Measurements from ENCODE around the gene MEPCE.
"Not testable (repeated sequence)": the region's sequence is repeated elsewhere in the genome, so short reads cannot be mapped to it uniquely, and the experiment has no call there.

Gene MEPCE, protein sequence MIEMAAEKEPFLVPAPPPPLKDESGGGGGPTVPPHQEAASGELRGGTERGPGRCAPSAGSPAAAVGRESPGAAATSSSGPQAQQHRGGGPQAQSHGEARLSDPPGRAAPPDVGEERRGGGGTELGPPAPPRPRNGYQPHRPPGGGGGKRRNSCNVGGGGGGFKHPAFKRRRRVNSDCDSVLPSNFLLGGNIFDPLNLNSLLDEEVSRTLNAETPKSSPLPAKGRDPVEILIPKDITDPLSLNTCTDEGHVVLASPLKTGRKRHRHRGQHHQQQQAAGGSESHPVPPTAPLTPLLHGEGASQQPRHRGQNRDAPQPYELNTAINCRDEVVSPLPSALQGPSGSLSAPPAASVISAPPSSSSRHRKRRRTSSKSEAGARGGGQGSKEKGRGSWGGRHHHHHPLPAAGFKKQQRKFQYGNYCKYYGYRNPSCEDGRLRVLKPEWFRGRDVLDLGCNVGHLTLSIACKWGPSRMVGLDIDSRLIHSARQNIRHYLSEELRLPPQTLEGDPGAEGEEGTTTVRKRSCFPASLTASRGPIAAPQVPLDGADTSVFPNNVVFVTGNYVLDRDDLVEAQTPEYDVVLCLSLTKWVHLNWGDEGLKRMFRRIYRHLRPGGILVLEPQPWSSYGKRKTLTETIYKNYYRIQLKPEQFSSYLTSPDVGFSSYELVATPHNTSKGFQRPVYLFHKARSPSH

DNA sequence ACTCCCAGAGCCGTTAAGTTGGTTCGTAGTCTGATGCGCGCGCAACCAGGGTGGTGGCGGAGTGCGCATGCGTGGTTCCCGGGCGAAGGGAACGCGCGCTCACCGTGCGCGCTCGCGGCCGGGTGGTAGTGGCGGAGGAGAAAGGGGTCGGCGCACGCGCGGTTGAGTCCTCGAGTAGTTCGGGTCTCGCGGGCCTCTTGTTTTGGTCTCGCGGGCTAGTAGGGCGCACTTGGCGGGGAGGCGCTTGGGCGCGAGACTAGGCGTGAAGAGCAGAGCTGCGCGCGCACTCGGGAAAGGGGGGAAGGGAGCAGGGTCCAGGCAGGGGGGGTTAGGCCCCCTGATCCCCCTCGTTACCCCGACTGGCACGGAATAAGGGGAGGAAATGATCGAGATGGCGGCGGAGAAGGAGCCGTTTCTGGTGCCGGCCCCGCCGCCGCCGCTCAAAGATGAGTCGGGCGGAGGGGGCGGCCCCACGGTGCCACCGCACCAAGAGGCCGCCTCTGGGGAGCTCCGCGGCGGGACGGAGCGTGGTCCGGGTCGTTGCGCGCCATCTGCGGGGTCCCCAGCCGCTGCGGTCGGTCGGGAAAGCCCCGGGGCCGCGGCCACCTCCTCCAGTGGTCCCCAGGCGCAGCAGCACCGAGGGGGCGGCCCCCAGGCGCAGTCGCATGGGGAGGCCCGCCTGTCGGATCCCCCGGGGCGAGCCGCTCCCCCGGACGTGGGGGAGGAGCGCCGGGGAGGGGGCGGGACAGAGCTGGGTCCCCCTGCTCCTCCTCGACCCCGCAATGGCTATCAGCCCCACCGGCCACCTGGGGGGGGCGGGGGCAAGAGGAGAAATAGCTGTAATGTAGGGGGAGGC, at the start of gene MEPCE:
Gene MEPCE (plus strand): TSS at position 195 of the 856 bp plus-strand sequence. CDS start 188 bp downstream, at position 383.
- TF ChIP-seq, protein P1, sequence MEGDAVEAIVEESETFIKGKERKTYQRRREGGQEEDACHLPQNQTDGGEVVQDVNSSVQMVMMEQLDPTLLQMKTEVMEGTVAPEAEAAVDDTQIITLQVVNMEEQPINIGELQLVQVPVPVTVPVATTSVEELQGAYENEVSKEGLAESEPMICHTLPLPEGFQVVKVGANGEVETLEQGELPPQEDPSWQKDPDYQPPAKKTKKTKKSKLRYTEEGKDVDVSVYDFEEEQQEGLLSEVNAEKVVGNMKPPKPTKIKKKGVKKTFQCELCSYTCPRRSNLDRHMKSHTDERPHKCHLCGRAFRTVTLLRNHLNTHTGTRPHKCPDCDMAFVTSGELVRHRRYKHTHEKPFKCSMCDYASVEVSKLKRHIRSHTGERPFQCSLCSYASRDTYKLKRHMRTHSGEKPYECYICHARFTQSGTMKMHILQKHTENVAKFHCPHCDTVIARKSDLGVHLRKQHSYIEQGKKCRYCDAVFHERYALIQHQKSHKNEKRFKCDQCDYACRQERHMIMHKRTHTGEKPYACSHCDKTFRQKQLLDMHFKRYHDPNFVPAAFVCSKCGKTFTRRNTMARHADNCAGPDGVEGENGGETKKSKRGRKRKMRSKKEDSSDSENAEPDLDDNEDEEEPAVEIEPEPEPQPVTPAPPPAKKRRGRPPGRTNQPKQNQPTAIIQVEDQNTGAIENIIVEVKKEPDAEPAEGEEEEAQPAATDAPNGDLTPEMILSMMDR (IDR thresholded peaks at IDR 0.05; ENCODE audit: low read length, missing control alignments): no peak
- DNase-seq (ENCODE audit: low read depth): peak; percentile 96
- H3K4me3 ChIP-seq (replicated peaks; ENCODE audit: low read depth, low read length): peak within 1 kb of the TSS; percentile 74

DNA sequence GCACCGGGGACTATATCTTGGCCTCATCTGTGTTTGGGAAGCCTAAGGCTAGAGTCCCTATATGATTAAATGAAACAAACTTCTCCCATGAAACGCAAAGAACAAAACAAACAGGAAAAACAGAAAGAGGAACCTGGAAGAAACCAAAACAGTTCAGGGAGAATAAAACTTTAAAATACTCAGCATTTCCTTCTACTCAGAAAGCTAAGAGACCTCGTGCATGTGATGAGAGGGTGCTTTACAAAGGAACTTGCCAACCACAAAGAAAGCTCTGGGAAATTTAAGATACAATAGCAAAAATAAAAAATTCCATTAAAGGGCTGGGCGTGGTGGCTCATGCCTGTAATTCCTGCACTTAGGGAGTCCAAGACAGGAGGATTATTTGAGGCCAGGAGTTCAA, 49.4 kb upstream of the MEPCE start:
- DNase-seq (ENCODE audit: low read depth): no peak
- no peak overlapping the region for H3K4me3 ChIP-seq (replicated peaks; ENCODE audit: low read depth, low read length)
- TF ChIP-seq, protein P1 (IDR thresholded peaks at IDR 0.05; ENCODE audit: low read length, missing control alignments): no peak

- not testable (repeated sequence) for H3K4me3 ChIP-seq (replicated peaks; ENCODE audit: low read depth, low read length); DNase-seq (ENCODE audit: low read depth)
These were observed 47.9 kb upstream of the MEPCE start for GRCh38 chr7:100381531-100382233.

DNA sequence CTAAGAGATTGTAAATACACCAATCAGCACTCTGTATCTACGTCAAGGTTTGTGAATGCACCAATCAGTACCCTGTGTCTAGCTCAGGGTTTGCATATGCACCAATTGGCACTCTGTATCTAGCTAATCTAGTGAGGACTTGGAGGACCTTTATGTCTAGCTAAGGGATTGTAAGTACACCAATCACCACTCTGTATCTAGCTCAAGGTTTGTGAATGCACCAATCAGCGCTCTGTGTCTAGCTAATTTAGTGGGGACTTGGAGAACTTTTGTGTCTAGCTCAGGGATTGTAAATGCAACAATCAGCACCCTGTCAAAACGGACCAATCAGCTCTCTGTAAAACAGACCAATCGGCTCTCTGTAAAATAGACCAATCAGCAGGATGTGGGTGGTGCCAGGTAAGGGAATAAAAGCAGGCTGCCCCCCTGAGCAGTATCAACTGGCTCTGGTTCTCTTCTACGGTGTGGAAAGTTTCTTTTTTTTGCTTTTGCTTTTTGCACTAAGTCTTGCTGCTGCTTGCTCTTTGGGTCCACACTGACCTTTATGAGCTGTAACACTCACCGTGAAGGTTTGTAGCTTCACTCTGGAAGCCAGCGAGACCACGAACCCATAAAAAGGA, 47.3 kb upstream of the MEPCE start:
- DNase-seq (ENCODE audit: low read depth); H3K4me3 ChIP-seq (replicated peaks; ENCODE audit: low read depth, low read length): not testable (repeated sequence)

DNA sequence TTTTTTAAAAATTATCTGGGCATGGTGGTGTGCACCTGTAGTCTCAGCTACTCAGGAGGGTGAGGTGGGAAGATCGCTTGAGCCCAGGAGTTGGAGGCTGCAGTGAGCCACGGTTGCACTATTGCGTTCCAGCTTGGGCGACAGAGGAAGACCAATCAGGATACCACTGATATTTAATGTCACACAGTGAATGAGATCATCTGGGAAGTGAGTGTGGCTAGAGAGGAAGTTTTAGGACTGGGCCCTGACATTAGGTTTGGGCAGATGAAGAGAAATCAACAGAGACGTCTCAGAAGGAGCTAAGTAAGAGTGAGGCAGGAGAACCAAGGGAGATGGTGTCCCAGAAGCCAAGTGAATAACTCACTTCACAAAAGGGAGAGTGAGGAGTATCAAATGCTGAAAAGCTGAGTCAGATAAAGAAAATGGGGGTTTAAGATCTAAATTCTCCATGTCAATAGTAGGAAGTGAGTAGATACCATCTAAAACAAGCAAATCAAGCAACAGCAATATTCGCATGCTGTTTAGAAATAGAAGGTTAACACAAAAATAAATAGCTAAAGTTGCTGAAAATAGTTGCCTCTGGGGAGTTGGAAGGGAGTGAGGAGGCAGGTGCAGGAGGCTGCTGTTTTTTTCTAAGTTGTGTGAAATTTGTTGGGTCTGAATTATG, 44.9 kb upstream of the MEPCE start:
- TF ChIP-seq, protein P1 (IDR thresholded peaks at IDR 0.05; ENCODE audit: low read length, missing control alignments): no peak
- DNase-seq (ENCODE audit: low read depth): no peak
- no peak overlapping the region for H3K4me3 ChIP-seq (replicated peaks; ENCODE audit: low read depth, low read length)

DNA sequence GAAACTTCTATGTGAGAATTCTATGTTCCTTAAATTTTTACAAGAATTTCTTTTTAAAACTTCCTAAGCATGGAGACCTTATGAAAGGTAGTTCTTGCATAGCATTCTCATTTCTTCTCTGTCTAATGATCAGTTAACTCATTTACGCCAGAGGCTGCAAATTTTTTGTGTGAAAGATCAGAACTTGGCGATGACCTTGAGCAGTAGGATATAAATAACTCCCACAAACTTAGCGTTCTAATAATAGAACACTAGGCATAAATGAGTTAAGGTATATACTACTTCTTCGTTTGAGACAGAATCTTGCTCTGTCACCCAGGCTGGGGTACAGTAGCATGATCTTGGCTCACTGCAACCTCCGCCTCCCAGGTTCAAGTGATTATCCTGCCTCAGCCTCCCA, 42.7 kb upstream of the MEPCE start:
- no peak overlapping the region for H3K4me3 ChIP-seq (replicated peaks; ENCODE audit: low read depth, low read length)
- TF ChIP-seq, protein P1 (IDR thresholded peaks at IDR 0.05; ENCODE audit: low read length, missing control alignments): no peak
- no peak for DNase-seq (ENCODE audit: low read depth)

DNA sequence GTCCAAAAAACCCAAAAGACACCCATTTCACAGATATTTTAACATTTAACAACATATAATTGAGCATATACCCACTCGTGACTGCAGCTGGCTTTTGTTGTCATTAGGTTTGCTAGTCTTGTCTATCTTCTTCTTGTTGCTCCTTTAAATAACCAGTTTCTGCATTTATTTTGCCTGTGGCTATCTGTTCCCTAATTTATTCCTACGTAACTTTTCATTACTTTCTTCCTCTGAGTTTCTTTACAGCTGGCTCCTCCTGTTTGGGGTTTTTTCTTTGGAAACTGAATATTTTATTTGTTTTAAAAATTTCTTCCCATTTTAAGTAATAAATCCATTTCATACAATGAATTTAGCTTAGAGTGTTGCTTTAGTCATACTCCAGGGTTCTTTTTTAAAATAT, 41.9 kb upstream of the MEPCE start:
- DNase-seq (ENCODE audit: low read depth): no peak
- TF ChIP-seq, protein P1 (IDR thresholded peaks at IDR 0.05; ENCODE audit: low read length, missing control alignments): no peak
- H3K4me3 ChIP-seq (replicated peaks; ENCODE audit: low read depth, low read length): no peak overlapping the region

Measured in fibroblast of pulmonary artery (primary cell).